ENCODE measurements around the gene RSPRY1. TPM values are rescaled to one million over a fixed set of nuclear protein-coding genes. Genes with fewer than 3 reads are reported as not detected.
"Not testable (repeated sequence)": the region's sequence is repeated elsewhere in the genome, so short reads cannot be mapped to it uniquely, and the experiment has no call there.

The RSPRY1 gene
- total RNA-seq, 1 donor from 2014 or later = 34.9 TPM

DNA sequence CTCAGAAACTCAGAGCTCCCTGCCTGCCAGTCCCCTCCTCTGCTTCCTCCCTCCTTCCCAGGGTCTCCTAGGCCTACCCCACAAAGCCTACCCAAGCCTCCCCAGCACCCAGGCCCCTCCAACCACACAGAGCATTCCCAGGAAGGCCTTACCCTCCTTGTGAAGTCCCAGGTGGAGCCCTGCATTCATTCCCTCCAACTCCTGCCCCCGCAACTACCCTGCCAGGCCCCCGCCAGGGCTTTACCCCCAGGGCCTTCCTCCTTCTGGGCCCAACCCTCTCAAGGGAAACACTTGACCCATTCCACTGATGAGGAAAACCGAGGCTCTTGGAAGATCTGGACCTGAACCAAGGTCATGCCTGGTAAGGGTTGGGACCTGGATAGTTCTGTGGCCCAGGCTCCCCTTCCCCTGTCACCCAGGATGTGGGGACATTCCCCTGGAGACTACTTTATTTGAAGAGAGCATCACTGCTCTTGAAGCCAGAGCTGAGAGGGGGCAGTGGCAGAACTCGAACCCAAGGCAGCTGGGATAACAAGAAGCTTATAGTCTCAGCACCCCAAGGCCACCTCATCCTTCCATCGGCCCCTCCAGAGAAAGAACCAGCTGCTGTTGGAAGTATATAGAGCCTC lies 85.9 kb downstream of the RSPRY1 start:
- no peak overlapping the region for H3K4me3 ChIP-seq
- H3K4me1 ChIP-seq = peaks cover 60% of the 10 kb centered on the region
- no peaks in the 10 kb centered on the region for H3K9me3 ChIP-seq
- ATAC-seq = no peak
- intact Hi-C loops (cut with DNase I) = no loop called here
- TF ChIP-seq, protein P1, sequence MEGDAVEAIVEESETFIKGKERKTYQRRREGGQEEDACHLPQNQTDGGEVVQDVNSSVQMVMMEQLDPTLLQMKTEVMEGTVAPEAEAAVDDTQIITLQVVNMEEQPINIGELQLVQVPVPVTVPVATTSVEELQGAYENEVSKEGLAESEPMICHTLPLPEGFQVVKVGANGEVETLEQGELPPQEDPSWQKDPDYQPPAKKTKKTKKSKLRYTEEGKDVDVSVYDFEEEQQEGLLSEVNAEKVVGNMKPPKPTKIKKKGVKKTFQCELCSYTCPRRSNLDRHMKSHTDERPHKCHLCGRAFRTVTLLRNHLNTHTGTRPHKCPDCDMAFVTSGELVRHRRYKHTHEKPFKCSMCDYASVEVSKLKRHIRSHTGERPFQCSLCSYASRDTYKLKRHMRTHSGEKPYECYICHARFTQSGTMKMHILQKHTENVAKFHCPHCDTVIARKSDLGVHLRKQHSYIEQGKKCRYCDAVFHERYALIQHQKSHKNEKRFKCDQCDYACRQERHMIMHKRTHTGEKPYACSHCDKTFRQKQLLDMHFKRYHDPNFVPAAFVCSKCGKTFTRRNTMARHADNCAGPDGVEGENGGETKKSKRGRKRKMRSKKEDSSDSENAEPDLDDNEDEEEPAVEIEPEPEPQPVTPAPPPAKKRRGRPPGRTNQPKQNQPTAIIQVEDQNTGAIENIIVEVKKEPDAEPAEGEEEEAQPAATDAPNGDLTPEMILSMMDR (IDR thresholded peaks at IDR 0.05) = no peak
- H3K36me3 ChIP-seq = no peaks in the 10 kb centered on the region
- no peak for DNase-seq
- no peaks in the 10 kb centered on the region for H3K27me3 ChIP-seq (ENCODE audit: low read depth)
- no peak overlapping the region for H3K27ac ChIP-seq

DNA sequence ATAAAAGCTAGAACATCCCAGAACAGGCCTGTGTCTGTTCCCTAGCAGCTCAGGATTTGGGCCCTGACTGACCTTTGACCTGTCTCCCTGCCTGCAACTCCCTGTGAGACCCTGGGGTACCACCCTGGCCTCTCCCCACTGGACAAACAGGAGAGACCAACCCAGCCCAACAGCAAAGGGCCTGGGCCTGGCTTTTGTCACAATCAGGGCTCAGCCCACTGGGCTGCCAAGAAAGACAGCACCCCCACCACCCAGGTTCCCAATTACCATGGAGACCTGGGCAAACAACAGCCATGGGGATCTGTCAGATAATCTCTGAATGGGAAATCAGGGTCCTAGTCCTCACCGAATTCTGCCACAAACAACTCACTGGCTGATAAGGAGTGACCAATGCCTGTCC lies 87.2 kb downstream of the RSPRY1 start:
- intact Hi-C loops (cut with DNase I) = no loop called here
- DNase-seq (no peak), ATAC-seq (no peak)
- Histone ChIP-seq H3K36me3 (no peaks in the 10 kb centered on the region), H3K9me3 (no peaks in the 10 kb centered on the region), H3K4me1 (peaks cover 60% of the 10 kb centered on the region), H3K27me3 (ENCODE audit: low read depth) (no peaks in the 10 kb centered on the region), H3K4me3 (no peak overlapping the region), H3K27ac (no peak overlapping the region)
- TF ChIP-seq, protein P1 (IDR thresholded peaks at IDR 0.05) = no peak

DNA sequence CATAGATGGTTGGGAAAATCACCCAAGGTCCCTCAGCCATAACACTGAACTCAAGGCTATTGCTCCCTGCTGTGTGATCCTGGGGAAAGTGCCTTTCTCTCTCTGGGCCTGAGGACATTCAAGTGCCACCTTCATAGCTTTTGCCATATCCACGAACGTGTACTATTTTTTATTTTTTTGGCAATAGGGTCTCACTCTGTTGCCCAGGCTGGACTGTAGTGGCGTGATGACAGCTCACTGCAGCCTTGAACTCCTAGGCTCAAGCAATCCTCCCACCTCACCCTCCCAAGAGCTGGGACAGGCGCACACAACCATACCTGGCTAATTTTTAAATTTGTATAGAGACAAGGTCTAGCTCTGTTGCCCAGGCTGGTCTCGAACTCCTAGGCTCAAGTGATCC lies 87.7 kb downstream of the RSPRY1 start:
- Histone ChIP-seq H3K4me1 (peaks cover 60% of the 10 kb centered on the region), H3K9me3 (no peaks in the 10 kb centered on the region), H3K4me3 (no peak overlapping the region), H3K27me3 (ENCODE audit: low read depth) (no peaks in the 10 kb centered on the region), H3K27ac (no peak overlapping the region), H3K36me3 (no peaks in the 10 kb centered on the region)
- DNase-seq (no peak), ATAC-seq (no peak)
- intact Hi-C loops (cut with DNase I) = no loop called here
- TF ChIP-seq, protein P1 (IDR thresholded peaks at IDR 0.05) = no peak

DNA sequence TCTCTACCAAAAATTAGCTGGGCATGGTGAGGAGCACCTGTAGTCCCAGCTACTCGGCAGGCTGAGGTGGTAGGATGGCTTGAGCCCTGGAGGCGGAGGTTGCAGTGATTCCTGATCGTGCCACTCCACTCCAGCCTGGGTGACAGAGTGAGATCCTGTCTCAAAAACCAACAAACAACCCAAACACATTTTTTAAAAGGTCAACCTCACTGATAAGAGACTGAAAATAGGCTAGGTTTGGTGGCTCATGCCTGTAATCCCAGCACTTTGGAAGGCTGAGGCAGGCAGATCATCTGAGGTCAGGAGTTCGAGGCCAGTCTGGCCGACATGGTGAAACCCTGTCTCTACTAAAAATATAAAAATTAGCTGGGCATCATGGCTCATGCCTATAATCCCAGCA lies 89.8 kb downstream of the RSPRY1 start:
- intact Hi-C loops (cut with DNase I); H3K27me3 ChIP-seq (ENCODE audit: low read depth); H3K36me3 ChIP-seq; DNase-seq; ATAC-seq; H3K9me3 ChIP-seq; H3K4me3 ChIP-seq: not testable (repeated sequence)
- Histone ChIP-seq H3K4me1 (peaks cover 59% of the 10 kb centered on the region), H3K27ac (peak overlapping the region; percentile 40)

DNA sequence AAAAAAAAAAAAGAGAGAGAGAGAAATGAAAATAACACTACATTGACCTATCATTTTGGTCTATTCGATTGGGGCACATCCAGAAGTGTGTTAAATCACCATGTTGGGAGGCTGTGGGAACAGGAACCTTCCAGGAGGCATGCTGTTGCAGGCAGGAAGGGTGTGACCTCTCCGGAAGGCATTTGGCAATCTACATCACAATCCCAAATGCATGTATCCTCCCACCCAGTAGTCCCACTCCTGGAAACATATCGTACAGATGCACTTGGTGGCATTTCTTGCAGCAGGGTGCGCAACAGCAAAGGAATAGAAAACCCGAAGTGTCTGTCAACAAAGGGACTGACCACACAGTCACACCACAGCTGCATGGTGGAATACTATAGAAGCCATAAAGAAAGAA lies 90.5 kb downstream of the RSPRY1 start:
- Histone ChIP-seq H3K27ac (peak overlapping the region; percentile 40), H3K4me1 (peaks cover 62% of the 10 kb centered on the region), H3K27me3 (ENCODE audit: low read depth) (no peaks in the 10 kb centered on the region), H3K9me3 (no peaks in the 10 kb centered on the region), H3K36me3 (no peaks in the 10 kb centered on the region), H3K4me3 (no peak overlapping the region)
- peak; percentile 45 to 61 for ATAC-seq
- TF ChIP-seq, protein P1 (IDR thresholded peaks at IDR 0.05) = no peak
- intact Hi-C loops (cut with DNase I) = no loop called here
- no peak for DNase-seq

DNA sequence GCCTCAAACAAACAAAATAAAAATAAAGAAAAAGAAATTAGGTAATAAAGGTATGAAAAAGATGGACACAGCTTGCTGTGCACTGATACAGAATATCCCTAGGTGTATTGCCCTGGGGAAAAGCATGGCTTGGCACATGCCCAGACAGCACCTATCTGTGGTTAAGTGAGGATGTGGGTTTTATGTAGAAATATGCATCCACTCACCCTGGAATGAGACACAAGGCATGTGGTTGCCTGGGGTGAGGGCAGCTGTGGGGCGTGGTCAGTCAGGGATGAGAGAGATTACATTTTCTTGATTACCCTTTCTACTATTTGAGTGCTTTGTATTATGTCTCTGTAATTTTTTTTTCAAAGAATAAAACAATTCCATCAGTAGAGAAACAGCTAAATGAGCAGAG lies 91.5 kb downstream of the RSPRY1 start:
- intact Hi-C loops (cut with DNase I) = no loop called here
- Histone ChIP-seq H3K9me3 (no peaks in the 10 kb centered on the region), H3K27me3 (ENCODE audit: low read depth) (no peaks in the 10 kb centered on the region), H3K27ac (peak overlapping the region; percentile 40), H3K4me1 (peaks cover 72% of the 10 kb centered on the region), H3K4me3 (no peak overlapping the region), H3K36me3 (no peaks in the 10 kb centered on the region)
- ATAC-seq (peak; percentile 19 to 57), DNase-seq (peak; percentile 53)
- TF ChIP-seq, protein P1 (IDR thresholded peaks at IDR 0.05) = no peak
